GM12892 (cell line): ENCODE measurements around the gene CAMK2N1.

Experiments
- POLR2A ChIP-seq: IDR thresholded peaks from 2 replicates; pipeline ENCODE4 v1.6.1; 2011; ENCODE audit warnings: low read depth, low read length, control low read depth
- TAF1 ChIP-seq: IDR thresholded peaks from 2 replicates; pipeline ENCODE4 v1.6.1; 2011; ENCODE audit warnings: low read depth, mild to moderate bottlenecking, control low read depth, low read length, borderline replicate concordance

DNA sequence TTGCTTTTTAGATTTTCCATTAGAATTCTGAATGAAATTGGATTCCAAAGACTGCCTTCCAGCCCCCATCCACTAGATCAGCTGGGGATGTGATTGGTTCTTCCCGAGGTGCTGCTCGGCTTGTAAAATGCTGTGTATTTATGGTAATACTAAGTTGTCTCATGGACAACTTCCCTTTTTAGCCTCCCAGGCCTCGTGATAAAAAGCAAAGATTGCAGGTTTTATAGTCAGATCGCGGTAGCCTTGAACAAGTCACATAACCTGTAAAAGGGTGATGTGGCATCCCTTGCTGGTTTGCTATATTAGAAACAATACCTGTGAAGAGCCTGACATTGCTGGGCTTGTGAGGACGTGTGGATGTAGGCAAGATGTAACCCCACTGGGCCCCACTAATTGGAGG, 11.5 kb upstream of the CAMK2N1 start:
- TF ChIP-seq POLR2A (no peak), TAF1 (no peak)
